ENCODE measurements around the gene SEL1L2.

- no peak for TF ChIP-seq EHMT2 (IDR thresholded peaks at IDR 0.05; ENCODE audit: low read depth)
- TF ChIP-seq EP300 (IDR thresholded peaks at IDR 0.05), result no peak
- TF ChIP-seq RFX5 (IDR thresholded peaks at IDR 0.05), result no peak
- no peak for TF ChIP-seq MAFK (IDR thresholded peaks at IDR 0.05; ENCODE audit: partially characterized antibody)
- no peak for TF ChIP-seq RARB (CRISPR knock-in tag; IDR thresholded peaks at IDR 0.05)
- TF ChIP-seq CTCF (IDR thresholded peaks at IDR 0.05), result peak; percentile 72
- no peak for TF ChIP-seq MYC (IDR thresholded peaks at IDR 0.05; ENCODE audit: borderline replicate concordance, low read length)
- TF ChIP-seq POLR2A (IDR thresholded peaks at IDR 0.05; ENCODE audit: low read length), result no peak
- TF ChIP-seq BHLHE40 (IDR thresholded peaks at IDR 0.05; ENCODE audit: low read depth, low read length), result no peak
- TF ChIP-seq JUNB (IDR thresholded peaks at IDR 0.05), result no peak
- TF ChIP-seq RCOR1 (IDR thresholded peaks at IDR 0.05; ENCODE audit: low read depth, low read length), result no peak
- no peak for TF ChIP-seq ESRRA (IDR thresholded peaks at IDR 0.05; ENCODE audit: borderline replicate concordance, low read length)
Observed at GRCh38 chr20:13819885-13820645, 170.3 kb downstream of the SEL1L2 start.
